DND-41 (cell line): ENCODE results near the gene KIF2C.

Experiments
- CTCF ChIP-seq: IDR thresholded peaks from 2 replicates; pipeline ENCODE4 v1.5.1; 2012; ENCODE audit warnings: borderline replicate concordance, low read length, moderate library complexity, mild to moderate bottlenecking; ENCODE audit not compliant: poor library complexity, severe bottlenecking; ENCODE audit errors: extremely low read depth
- EZH2 ChIP-seq: IDR thresholded peaks from 3 replicates; pipeline ENCODE4 v1.6.1; 2012; ENCODE audit warnings: borderline replicate concordance, low read depth, mild to moderate bottlenecking, moderate library complexity, low read length, inconsistent platforms; ENCODE audit not compliant: severe bottlenecking

DNA sequence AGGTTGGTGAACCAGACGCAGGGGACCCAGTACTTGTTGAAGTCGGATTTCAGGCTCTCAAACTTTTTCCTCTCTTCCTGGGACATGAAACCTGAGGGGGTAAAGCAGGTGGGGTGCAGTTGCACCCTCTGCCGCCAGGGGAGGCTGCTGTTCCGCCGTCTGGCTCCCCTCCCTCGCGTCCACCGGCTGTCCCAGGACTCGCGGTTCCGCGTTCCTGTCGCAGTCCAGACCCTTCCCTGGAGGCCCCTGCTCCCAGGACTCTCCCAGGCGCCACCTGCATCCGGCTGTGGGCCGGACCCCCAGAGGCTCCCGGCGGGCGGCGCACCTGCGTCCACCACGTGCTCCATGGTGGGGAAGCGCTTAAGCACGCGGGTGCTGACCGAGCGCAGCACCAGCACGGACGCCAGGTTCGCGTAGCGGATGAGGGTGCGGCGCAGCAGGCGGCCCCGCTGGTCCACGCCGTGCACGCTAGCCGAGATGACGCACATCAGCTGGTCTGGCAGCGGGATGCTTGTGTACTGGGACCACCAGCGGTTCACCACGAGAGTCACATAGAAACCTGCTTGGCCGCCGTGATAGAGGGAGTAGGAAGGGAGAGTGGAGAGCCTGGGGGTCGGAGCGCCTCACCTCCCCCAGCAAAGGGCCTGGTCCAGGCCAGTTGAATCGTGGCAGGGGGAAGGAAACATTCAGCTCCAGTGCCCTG, 46.7 kb downstream of the KIF2C start:
- TF ChIP-seq CTCF (peak; percentile 62), EZH2 (no peak)
